Astrocyte (in vitro differentiated cells and primary cell): ENCODE data around the gene DEPDC1B.

Experiments
- EZH2 ChIP-seq: IDR thresholded peaks from 2 replicates; pipeline ENCODE4 v1.6.1; 2012; ENCODE audit warnings: mild to moderate bottlenecking, low read length, inconsistent platforms; ENCODE audit not compliant: insufficient read depth
- TF ChIP-seq, protein P1 (sequence below): IDR thresholded peaks from 2 replicates; pipeline ENCODE4 v1.5.1; 2011; ENCODE audit warnings: low read depth, mild to moderate bottlenecking, inconsistent platforms, low read length, moderate library complexity; ENCODE audit not compliant: insufficient read depth

DNA sequence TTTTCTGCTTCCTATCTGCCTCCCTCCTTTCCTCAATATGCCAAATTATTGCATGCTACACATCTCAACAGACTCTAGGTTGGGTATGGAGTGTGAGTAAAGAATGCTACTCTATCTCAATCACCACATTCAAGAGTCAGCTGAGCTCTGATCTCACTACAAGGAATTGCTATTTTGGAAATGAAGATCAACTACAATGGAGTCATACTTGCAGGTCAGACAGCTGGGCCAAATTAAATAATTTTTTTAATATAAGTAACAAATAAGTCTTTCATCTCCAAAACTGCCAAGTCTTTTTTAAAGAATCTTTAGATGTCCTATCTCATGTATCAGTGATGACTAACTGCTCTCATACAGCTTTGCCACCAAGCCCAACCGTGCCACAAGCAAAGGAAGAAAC, 64.0 kb downstream of the DEPDC1B start:
- TF ChIP-seq, protein P1, sequence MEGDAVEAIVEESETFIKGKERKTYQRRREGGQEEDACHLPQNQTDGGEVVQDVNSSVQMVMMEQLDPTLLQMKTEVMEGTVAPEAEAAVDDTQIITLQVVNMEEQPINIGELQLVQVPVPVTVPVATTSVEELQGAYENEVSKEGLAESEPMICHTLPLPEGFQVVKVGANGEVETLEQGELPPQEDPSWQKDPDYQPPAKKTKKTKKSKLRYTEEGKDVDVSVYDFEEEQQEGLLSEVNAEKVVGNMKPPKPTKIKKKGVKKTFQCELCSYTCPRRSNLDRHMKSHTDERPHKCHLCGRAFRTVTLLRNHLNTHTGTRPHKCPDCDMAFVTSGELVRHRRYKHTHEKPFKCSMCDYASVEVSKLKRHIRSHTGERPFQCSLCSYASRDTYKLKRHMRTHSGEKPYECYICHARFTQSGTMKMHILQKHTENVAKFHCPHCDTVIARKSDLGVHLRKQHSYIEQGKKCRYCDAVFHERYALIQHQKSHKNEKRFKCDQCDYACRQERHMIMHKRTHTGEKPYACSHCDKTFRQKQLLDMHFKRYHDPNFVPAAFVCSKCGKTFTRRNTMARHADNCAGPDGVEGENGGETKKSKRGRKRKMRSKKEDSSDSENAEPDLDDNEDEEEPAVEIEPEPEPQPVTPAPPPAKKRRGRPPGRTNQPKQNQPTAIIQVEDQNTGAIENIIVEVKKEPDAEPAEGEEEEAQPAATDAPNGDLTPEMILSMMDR = no peak
- TF ChIP-seq EZH2 = no peak
